ENCODE measurements around the gene ZBTB25.

Gene ZBTB25

GRCh38 chr14:64476438-64476837, 27.2 kb downstream of the ZBTB25 start:
- H3K4me3 ChIP-seq (ENCODE audit: low read length, poor library complexity, severe bottlenecking) = no peak overlapping the region
- no peaks in the 10 kb centered on the region for H3K79me2 ChIP-seq (ENCODE audit: insufficient read depth, low read length)
- no peak overlapping the region for H2AFZ ChIP-seq (ENCODE audit: low read length)
- TF ChIP-seq CTCF (conservative IDR thresholded peaks at IDR 0.05; ENCODE audit: low read length) (no peak), EZH2phosphoT487 (IDR thresholded peaks at IDR 0.05; ENCODE audit: borderline replicate concordance) (no peak)
- no peaks in the 10 kb centered on the region for H3F3A ChIP-seq (ENCODE audit: low read depth)
- no peaks in the 10 kb centered on the region for H3K27me3 ChIP-seq (ENCODE audit: insufficient read depth, low read length, poor library complexity, severe bottlenecking)
- no peaks in the 10 kb centered on the region for H3K9me3 ChIP-seq (ENCODE audit: insufficient read depth, low read depth, low read length)
- no peaks in the 10 kb centered on the region for H4K20me1 ChIP-seq (ENCODE audit: insufficient read depth, low read length, poor library complexity, severe bottlenecking)
- H3K9me2 ChIP-seq (replicated peaks; ENCODE audit: low read depth, low read length) = no peaks in the 10 kb centered on the region
- H3K36me3 ChIP-seq (ENCODE audit: insufficient read depth, low read length) = no peaks in the 10 kb centered on the region
- no peaks in the 10 kb centered on the region for H3K4me1 ChIP-seq (ENCODE audit: insufficient read depth, low read length, poor library complexity, severe bottlenecking)
- no peak overlapping the region for H3K4me2 ChIP-seq (ENCODE audit: low read depth, low read length, poor library complexity, severe bottlenecking)
- H3K9ac ChIP-seq (ENCODE audit: low read depth, low read length, poor library complexity, severe bottlenecking) = no peak overlapping the region

- no peak overlapping the region for H3K4me3 ChIP-seq (ENCODE audit: low read length, poor library complexity, severe bottlenecking)
- H3K9me2 ChIP-seq (replicated peaks; ENCODE audit: low read depth, low read length) = no peaks in the 10 kb centered on the region
- H3K9me3 ChIP-seq (ENCODE audit: insufficient read depth, low read depth, low read length) = no peaks in the 10 kb centered on the region
- no peak overlapping the region for H3K9ac ChIP-seq (ENCODE audit: low read depth, low read length, poor library complexity, severe bottlenecking)
- no peaks in the 10 kb centered on the region for H3K79me2 ChIP-seq (ENCODE audit: insufficient read depth, low read length)
- H3K36me3 ChIP-seq (ENCODE audit: insufficient read depth, low read length) = no peaks in the 10 kb centered on the region
- no peak for TF ChIP-seq CTCF (conservative IDR thresholded peaks at IDR 0.05; ENCODE audit: low read length)
- no peak for TF ChIP-seq EZH2phosphoT487 (IDR thresholded peaks at IDR 0.05; ENCODE audit: borderline replicate concordance)
- H4K20me1 ChIP-seq (ENCODE audit: insufficient read depth, low read length, poor library complexity, severe bottlenecking) = no peaks in the 10 kb centered on the region
- H3K4me1 ChIP-seq (ENCODE audit: insufficient read depth, low read length, poor library complexity, severe bottlenecking) = no peaks in the 10 kb centered on the region
- H3K27me3 ChIP-seq (ENCODE audit: insufficient read depth, low read length, poor library complexity, severe bottlenecking) = no peaks in the 10 kb centered on the region
- H3F3A ChIP-seq (ENCODE audit: low read depth) = no peaks in the 10 kb centered on the region
- H2AFZ ChIP-seq (ENCODE audit: low read length) = no peak overlapping the region
- no peak overlapping the region for H3K4me2 ChIP-seq (ENCODE audit: low read depth, low read length, poor library complexity, severe bottlenecking)
Observed at GRCh38 chr14:64475585-64476273, 27.9 kb downstream of the ZBTB25 start.

- Histone ChIP-seq H3K9ac (ENCODE audit: low read depth, low read length, poor library complexity, severe bottlenecking) (no peak overlapping the region), H3K27me3 (ENCODE audit: insufficient read depth, low read length, poor library complexity, severe bottlenecking) (no peaks in the 10 kb centered on the region), H2AFZ (ENCODE audit: low read length) (no peak overlapping the region), H3K79me2 (ENCODE audit: insufficient read depth, low read length) (no peaks in the 10 kb centered on the region), H3F3A (ENCODE audit: low read depth) (no peaks in the 10 kb centered on the region), H3K9me2 (replicated peaks; ENCODE audit: low read depth, low read length) (no peaks in the 10 kb centered on the region), H3K9me3 (ENCODE audit: insufficient read depth, low read depth, low read length) (no peaks in the 10 kb centered on the region), H3K4me1 (ENCODE audit: insufficient read depth, low read length, poor library complexity, severe bottlenecking) (no peaks in the 10 kb centered on the region), H3K4me2 (ENCODE audit: low read depth, low read length, poor library complexity, severe bottlenecking) (no peak overlapping the region), H3K36me3 (ENCODE audit: insufficient read depth, low read length) (no peaks in the 10 kb centered on the region), H4K20me1 (ENCODE audit: insufficient read depth, low read length, poor library complexity, severe bottlenecking) (no peaks in the 10 kb centered on the region), H3K4me3 (ENCODE audit: low read length, poor library complexity, severe bottlenecking) (no peak overlapping the region)
- TF ChIP-seq CTCF (conservative IDR thresholded peaks at IDR 0.05; ENCODE audit: low read length) (no peak), EZH2phosphoT487 (IDR thresholded peaks at IDR 0.05; ENCODE audit: borderline replicate concordance) (no peak)
Observed at GRCh38 chr14:64474698-64475097, 28.9 kb downstream of the ZBTB25 start.
